NCI-H524 (cell line): ENCODE measurements around the gene PDCD1LG2.

Experiments
- DNase-seq, 2 experiments: peaks; one replicate each; lab custom pipeline; 2025; lab: John Stamatoyannopoulos, UW

The PDCD1LG2 gene

DNA sequence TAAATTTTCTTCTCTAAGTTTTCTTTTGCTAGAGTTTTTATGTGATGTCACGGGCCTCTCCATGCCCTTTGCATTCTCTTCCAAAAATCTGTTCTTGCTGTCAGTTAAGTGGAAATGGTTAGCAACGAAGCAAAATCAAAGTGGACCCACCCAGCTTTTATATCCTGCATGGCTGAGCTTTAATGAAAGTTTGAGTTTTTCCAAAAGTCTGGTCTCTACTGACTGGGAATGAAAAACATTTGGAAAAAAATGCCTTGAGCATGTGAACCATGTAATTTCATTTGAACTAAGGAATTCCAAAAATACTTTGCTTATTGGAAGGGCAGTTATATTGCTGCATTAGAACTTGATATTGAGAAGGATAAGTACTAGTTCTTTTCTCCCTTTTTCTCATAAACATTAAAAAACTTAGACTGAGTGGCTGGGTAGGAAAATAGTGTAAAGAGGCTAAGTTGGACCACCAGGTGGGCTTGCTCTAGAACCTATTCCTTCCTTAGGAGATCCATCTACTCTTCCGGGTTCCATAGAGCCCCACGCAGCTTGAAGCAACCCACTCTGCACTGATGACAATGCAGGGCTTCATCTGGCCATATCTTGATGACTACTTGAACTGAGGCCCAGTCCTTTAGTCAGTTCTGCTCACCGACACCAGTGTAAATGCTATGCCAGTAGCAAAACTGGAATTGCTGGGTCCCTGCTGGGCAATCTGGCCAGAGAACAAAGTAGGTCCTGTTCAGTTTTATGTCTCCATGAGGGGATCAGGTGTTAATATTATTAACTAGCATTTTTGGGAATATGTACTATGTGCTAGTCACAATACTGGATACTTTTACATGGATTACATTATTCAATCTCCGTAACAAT lies 101.2 kb downstream of the PDCD1LG2 start:
- DNase-seq: no peak

DNA sequence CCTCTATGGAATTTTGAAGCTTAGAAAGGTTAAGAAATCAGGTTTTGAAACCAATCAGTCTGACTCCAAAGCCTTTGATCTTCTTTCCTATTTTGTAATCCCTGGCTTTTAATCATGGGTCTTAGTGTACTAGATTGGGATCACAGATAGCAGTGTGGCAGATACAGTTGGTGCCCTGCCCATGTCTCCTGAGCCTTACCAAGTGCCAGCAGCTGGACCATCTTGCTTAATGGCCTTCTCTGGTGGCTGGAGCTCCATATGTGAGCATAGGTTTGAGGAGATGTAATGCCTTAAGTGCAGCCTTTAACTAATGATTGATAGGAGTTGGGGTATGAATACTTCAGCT lies 101.8 kb downstream of the PDCD1LG2 start:
- no peak for DNase-seq

GRCh38 chr9:5614192-5614591 lies 103.9 kb downstream of the PDCD1LG2 start:
- DNase-seq: no peak

- DNase-seq: no peak
Measured at GRCh38 chr9:5614985-5615384, 104.7 kb downstream of the PDCD1LG2 start.

- DNase-seq: no peak
Measured at GRCh38 chr9:5617749-5618148, 107.4 kb downstream of the PDCD1LG2 start.

GRCh38 chr9:5620494-5620893 lies 110.2 kb downstream of the PDCD1LG2 start:
- DNase-seq: no peak
